Activated naive CD8-positive, alpha-beta T cell treated with anti-CD3 and anti-CD28 coated beads, Interleukin-2, amount 10 ng/mL, durations not matched to agents 7 days and 5 days (primary cell): ENCODE results near the gene BOD1L1. TPM values are rescaled to one million over a fixed set of nuclear protein-coding genes. Genes with fewer than 3 reads are reported as not detected.

ENCODE experiments used
- ATAC-seq: fragments of 150-1000 bp; cut with Tn5 transposase; one replicate; pipeline ENCODE4 v1.10.0; 2021; ENCODE audit warnings: low read depth, moderate library complexity
- POLR2A ChIA-PET: fragments of 350-600 bp; sonication (Branson Sonifier 250); formaldehyde crosslinking; loops from one replicate; lab custom pipeline; 2021; ENCODE audit warnings: antibody characterized with exemption; lab: Charles Lee
- DNase-seq: peaks from one replicate; pipeline ENCODE4 v3.0.0; 2021
- H3K27ac Mint-ChIP-seq: one replicate; pipeline ENCODE4 v1.8.0; 2022; ENCODE audit warnings: mild to moderate bottlenecking, mixed read lengths
- H3K27me3 Mint-ChIP-seq: one replicate; pipeline ENCODE4 v1.8.0; 2022; ENCODE audit warnings: mild to moderate bottlenecking, moderate library complexity, mixed read lengths
- H3K36me3 Mint-ChIP-seq: one replicate; pipeline ENCODE4 v1.8.0; 2021; ENCODE audit warnings: mild to moderate bottlenecking, mixed read lengths
- H3K4me1 Mint-ChIP-seq: one replicate; pipeline ENCODE4 v1.8.0; 2021; ENCODE audit warnings: mixed read lengths
- H3K4me3 Mint-ChIP-seq: one replicate; pipeline ENCODE4 v1.8.0; 2022; ENCODE audit warnings: mild to moderate bottlenecking, moderate library complexity, mixed read lengths
- H3K9me3 Mint-ChIP-seq: one replicate; pipeline ENCODE4 v1.8.0; 2021; ENCODE audit warnings: mixed read lengths
- total RNA-seq, 2 experiments: library from RNA; stranded (reverse); gene quantifications; one replicate each; pipeline ENCODE4 v1.2.3, GENCODE V29; 2021

Gene BOD1L1
- total RNA-seq, 2 experiments from 2014 or later: 50.6 to 52.5 TPM

GRCh38 chr4:13642170-13642950 lies 14.8 kb upstream of the BOD1L1 start:
- POLR2A ChIA-PET: no interaction called here
- no peaks in the 10 kb centered on the region for H3K9me3 Mint-ChIP-seq
- H3K36me3 Mint-ChIP-seq: no peaks in the 10 kb centered on the region
- no peak overlapping the region for H3K4me3 Mint-ChIP-seq
- peaks cover 3% of the 10 kb centered on the region for H3K4me1 Mint-ChIP-seq
- ATAC-seq: no peak
- no peak overlapping the region for H3K27ac Mint-ChIP-seq
- peaks cover 26% of the 10 kb centered on the region for H3K27me3 Mint-ChIP-seq
- DNase-seq: no peak

DNA sequence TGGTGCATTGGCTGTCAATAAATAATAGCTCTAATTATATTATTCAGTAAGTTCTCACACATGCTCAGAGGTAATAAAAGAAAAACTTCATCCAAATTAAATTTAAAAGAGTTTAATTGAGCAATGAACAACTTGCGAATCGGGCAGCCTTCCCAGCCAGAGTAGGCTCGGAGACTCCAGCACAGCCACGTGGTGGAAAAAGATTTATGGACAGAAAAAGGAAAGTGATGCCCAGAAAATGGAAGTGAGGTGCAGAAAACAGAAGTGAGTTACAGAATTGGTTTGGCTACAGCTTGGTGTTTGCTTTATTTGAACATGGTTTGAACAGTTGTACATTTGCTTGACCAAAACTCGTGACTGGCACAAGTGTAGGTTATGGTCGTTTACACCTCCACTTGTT lies 13.6 kb upstream of the BOD1L1 start:
- H3K27ac Mint-ChIP-seq: no peak overlapping the region
- POLR2A ChIA-PET: no interaction called here

DNA sequence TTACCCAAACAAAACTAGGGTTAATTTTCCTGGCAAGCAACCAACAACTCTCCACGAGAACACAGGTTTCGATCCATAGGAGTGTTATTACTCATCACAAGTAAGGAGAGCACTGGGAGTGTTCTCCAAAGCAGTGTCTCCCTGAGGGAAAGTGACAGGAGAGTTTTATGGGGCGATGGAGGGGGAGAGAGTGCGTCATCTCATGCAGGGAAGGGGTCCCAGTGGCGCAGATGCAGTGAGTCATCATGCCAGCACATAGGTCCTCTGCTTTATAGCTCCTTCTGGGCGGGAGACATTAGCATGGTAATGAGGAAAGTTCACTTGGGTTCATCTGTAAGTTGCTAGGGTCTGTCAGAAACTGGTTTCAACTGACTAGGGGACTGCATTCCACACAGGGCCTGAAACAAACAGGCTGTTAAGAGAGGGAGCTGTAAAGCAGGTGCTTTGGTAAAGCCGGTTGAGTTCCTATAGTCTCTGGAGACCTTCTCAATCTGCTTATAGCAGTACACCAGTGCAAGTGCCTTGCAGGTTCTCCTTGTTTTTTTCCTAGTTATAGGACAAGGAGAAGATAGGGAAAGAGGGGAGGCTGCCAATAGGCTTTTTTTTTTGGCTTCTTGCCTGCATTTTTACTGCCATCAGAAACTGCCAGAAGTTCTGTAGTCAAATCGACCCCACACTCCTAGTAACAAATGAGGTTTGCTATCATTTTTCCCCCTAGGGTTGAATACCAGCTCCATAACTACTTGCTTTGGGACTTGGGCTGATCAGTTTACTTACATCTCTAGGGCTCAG lies 12.8 kb upstream of the BOD1L1 start:
- Mint-ChIP-seq H3K36me3 (no peaks in the 10 kb centered on the region), H3K4me3 (no peak overlapping the region), H3K4me1 (no peaks in the 10 kb centered on the region), H3K9me3 (no peaks in the 10 kb centered on the region), H3K27me3 (peaks cover 22% of the 10 kb centered on the region), H3K27ac (no peak overlapping the region)
- POLR2A ChIA-PET: no interaction called here
- DNase-seq (no peak), ATAC-seq (no peak)

More for the DNA sequence above, 13.6 kb upstream of the BOD1L1 start:
- H3K27me3 Mint-ChIP-seq: peaks cover 26% of the 10 kb centered on the region
- DNase-seq (no peak), ATAC-seq (no peak)
- H3K9me3 Mint-ChIP-seq: no peaks in the 10 kb centered on the region
- no peaks in the 10 kb centered on the region for H3K4me1 Mint-ChIP-seq
- H3K4me3 Mint-ChIP-seq: no peak overlapping the region
- H3K36me3 Mint-ChIP-seq: no peaks in the 10 kb centered on the region

- Mint-ChIP-seq H3K27me3 (peaks cover 5% of the 10 kb centered on the region), H3K4me3 (no peak overlapping the region), H3K9me3 (no peaks in the 10 kb centered on the region), H3K36me3 (no peaks in the 10 kb centered on the region), H3K27ac (no peak overlapping the region), H3K4me1 (no peaks in the 10 kb centered on the region)
- DNase-seq: no peak
- no peak for ATAC-seq
- POLR2A ChIA-PET: no interaction called here
Measured at GRCh38 chr4:13635286-13635799, 7.8 kb upstream of the BOD1L1 start.

GRCh38 chr4:13633671-13634070 lies 6.1 kb upstream of the BOD1L1 start:
- ATAC-seq: no peak
- Mint-ChIP-seq H3K9me3 (no peaks in the 10 kb centered on the region), H3K4me3 (no peak overlapping the region), H3K27me3 (peaks cover under 1% of the 10 kb centered on the region), H3K4me1 (peaks cover 2% of the 10 kb centered on the region), H3K27ac (no peak overlapping the region), H3K36me3 (no peaks in the 10 kb centered on the region)
- POLR2A ChIA-PET: interaction anchor here (0.7 kb wide), 1 partner anchor 133 kb away, joined by 3 read pairs; no protein-coding TSS in a partner anchor
- no peak for DNase-seq

DNA sequence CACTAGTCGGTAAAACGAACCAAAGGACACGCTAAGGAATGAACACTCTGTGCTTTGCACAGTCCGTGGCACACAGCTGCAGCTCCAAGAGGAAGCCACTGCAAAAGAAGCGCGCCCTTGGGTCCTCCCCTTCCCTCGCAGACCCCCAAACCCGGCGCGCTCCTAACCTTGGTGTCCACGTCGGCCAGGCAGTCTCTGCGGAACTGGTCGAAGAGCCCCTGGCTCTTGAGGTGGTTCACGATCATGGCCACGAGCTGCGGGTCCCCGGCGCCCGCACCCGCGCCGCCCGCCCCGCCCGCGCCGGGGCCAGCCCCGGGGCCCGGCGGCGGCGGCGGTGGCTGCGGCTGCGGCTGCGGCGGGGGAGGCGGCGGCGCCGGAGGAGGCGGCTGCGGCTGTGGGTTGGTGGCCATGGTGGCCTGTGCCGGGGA lies 333 bp downstream of the BOD1L1 start:
- ATAC-seq (peak; percentile 35), DNase-seq (no peak)
- Mint-ChIP-seq H3K4me3 (peak overlapping the region; percentile 96), H3K9me3 (no peaks in the 10 kb centered on the region), H3K27me3 (no peaks in the 10 kb centered on the region), H3K27ac (peak overlapping the region; percentile 96), H3K4me1 (peaks cover 21% of the 10 kb centered on the region), H3K36me3 (peaks cover 11% of the 10 kb centered on the region)
- POLR2A ChIA-PET: interaction anchor here (1.0 kb wide), 1 partner anchor 1782 kb away, joined by 3 read pairs; no protein-coding TSS in a partner anchor

- H3K9me3 Mint-ChIP-seq: no peaks in the 10 kb centered on the region
- DNase-seq: no peak
- peaks cover 21% of the 10 kb centered on the region for H3K4me1 Mint-ChIP-seq
- H3K27me3 Mint-ChIP-seq: no peaks in the 10 kb centered on the region
- peak overlapping the region; percentile 92 for H3K4me3 Mint-ChIP-seq
- POLR2A ChIA-PET: no interaction called here
- H3K36me3 Mint-ChIP-seq: peaks cover 13% of the 10 kb centered on the region
- no peak for ATAC-seq
- peak overlapping the region; percentile 76 for H3K27ac Mint-ChIP-seq
Measured at GRCh38 chr4:13626492-13627177, 890 bp downstream of the BOD1L1 start.

- DNase-seq (no peak), ATAC-seq (no peak)
- POLR2A ChIA-PET: no interaction called here
- no peaks in the 10 kb centered on the region for H3K9me3 Mint-ChIP-seq
- H3K27me3 Mint-ChIP-seq: no peaks in the 10 kb centered on the region
- peaks cover 36% of the 10 kb centered on the region for H3K36me3 Mint-ChIP-seq
- no peak overlapping the region for H3K4me3 Mint-ChIP-seq
- peaks cover 30% of the 10 kb centered on the region for H3K4me1 Mint-ChIP-seq
- H3K27ac Mint-ChIP-seq: no peak overlapping the region
Measured at GRCh38 chr4:13618212-13618806, 9.2 kb downstream of the BOD1L1 start.

- Mint-ChIP-seq H3K4me3 (no peak overlapping the region), H3K27me3 (no peaks in the 10 kb centered on the region), H3K36me3 (peaks cover 34% of the 10 kb centered on the region), H3K9me3 (no peaks in the 10 kb centered on the region), H3K27ac (no peak overlapping the region), H3K4me1 (peaks cover 27% of the 10 kb centered on the region)
- no peak for ATAC-seq
- no peak for DNase-seq
- POLR2A ChIA-PET: interaction anchor here (1.0 kb wide), 1 partner anchor 10 kb away, joined by 3 read pairs; no protein-coding TSS in a partner anchor
Measured at GRCh38 chr4:13617801-13618200, 9.7 kb downstream of the BOD1L1 start.

DNA sequence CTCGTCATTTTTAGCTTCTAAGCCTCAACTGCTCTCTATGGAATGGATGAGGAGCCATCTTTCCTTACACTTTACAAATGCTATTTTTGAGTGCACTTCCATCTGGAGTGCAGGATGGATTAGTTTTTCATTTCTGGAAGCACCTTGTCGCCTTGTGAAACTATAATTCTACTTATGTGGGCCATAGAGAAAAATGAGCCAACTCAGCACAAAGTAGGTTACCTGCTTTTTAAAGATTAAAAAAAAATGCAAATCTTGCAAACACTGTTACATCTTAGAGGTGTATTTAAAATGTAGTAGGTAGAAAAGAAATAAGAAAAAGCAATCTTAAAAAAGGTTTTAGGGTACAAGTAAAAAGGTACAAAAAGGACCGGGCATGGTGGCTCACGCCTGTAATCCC lies 10.9 kb downstream of the BOD1L1 start:
- DNase-seq: no peak
- no peak for ATAC-seq
- Mint-ChIP-seq H3K36me3 (peaks cover 33% of the 10 kb centered on the region), H3K27me3 (no peaks in the 10 kb centered on the region), H3K4me3 (no peak overlapping the region), H3K4me1 (peaks cover 25% of the 10 kb centered on the region), H3K27ac (no peak overlapping the region), H3K9me3 (no peaks in the 10 kb centered on the region)
- POLR2A ChIA-PET: no interaction called here

GRCh38 chr4:13615161-13615560 lies 12.4 kb downstream of the BOD1L1 start:
- peak; percentile 70 for ATAC-seq
- no peak overlapping the region for H3K27ac Mint-ChIP-seq
- peaks cover 22% of the 10 kb centered on the region for H3K4me1 Mint-ChIP-seq
- peak overlapping the region; percentile 51 for H3K4me3 Mint-ChIP-seq
- peaks cover 35% of the 10 kb centered on the region for H3K36me3 Mint-ChIP-seq
- no peaks in the 10 kb centered on the region for H3K27me3 Mint-ChIP-seq
- no peaks in the 10 kb centered on the region for H3K9me3 Mint-ChIP-seq
- POLR2A ChIA-PET: no interaction called here
- no peak for DNase-seq

- Mint-ChIP-seq H3K9me3 (no peaks in the 10 kb centered on the region), H3K36me3 (peaks cover 34% of the 10 kb centered on the region), H3K4me1 (peaks cover 22% of the 10 kb centered on the region), H3K4me3 (no peak overlapping the region), H3K27me3 (no peaks in the 10 kb centered on the region), H3K27ac (no peak overlapping the region)
- no peak for DNase-seq
- POLR2A ChIA-PET: no interaction called here
- no peak for ATAC-seq
Measured at GRCh38 chr4:13612569-13612968, 15.0 kb downstream of the BOD1L1 start.
